ENCODE results near the gene LCN15. TPM values are rescaled to one million over a fixed set of nuclear protein-coding genes. Genes with fewer than 3 reads are reported as not detected.

LCN15 gene
- polyA plus RNA-seq, 1 experiment, result not detected

DNA sequence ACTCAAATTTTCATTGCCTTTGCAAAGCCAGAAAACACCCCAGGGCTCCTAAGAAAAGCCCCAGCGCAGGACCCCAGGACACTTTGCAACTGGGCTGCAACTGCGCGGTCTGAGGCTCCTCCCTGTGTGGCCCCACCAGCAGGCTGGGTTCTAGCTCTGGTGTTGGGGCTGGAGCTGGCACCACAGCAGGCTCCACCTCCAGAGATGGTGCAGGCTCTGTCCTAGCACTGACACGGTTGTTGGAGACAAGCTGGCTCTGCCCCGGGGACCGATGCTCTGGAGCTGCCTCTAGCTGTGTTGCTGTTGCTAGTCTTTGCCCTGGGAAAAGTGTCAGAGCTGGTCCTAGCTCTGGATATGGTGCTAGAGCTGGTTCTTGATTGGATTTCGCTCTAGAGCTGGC lies 35.2 kb downstream of the LCN15 start:
- Histone ChIP-seq H3K27me3 (ENCODE audit: control insufficient read depth, insufficient read depth, low read length) (no peaks in the 10 kb centered on the region), H3K36me3 (ENCODE audit: control insufficient read depth, insufficient read depth, low read length) (peaks cover 19% of the 10 kb centered on the region), H3K4me3 (ENCODE audit: low read depth, low read length) (peak overlapping the region; percentile 97)
- ChIA-PET POLR2A (interaction anchor here (0.6 kb wide), 1 partner anchor 19 kb away, joined by 3 read pairs; no protein-coding TSS in a partner anchor), CTCF (interaction anchor here (0.6 to 2.1 kb wide), 11 partner anchors 9 to 335 kb away, joined by 3 to 10 read pairs (median 5); no protein-coding TSS in a partner anchor)
- TF ChIP-seq, protein P1, sequence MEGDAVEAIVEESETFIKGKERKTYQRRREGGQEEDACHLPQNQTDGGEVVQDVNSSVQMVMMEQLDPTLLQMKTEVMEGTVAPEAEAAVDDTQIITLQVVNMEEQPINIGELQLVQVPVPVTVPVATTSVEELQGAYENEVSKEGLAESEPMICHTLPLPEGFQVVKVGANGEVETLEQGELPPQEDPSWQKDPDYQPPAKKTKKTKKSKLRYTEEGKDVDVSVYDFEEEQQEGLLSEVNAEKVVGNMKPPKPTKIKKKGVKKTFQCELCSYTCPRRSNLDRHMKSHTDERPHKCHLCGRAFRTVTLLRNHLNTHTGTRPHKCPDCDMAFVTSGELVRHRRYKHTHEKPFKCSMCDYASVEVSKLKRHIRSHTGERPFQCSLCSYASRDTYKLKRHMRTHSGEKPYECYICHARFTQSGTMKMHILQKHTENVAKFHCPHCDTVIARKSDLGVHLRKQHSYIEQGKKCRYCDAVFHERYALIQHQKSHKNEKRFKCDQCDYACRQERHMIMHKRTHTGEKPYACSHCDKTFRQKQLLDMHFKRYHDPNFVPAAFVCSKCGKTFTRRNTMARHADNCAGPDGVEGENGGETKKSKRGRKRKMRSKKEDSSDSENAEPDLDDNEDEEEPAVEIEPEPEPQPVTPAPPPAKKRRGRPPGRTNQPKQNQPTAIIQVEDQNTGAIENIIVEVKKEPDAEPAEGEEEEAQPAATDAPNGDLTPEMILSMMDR (IDR thresholded peaks at IDR 0.05; ENCODE audit: insufficient read depth, low read depth, low read length), result no peak
- DNase-seq (ENCODE audit: low read depth), result no peak

GRCh38 chr9:136728548-136729123 lies 35.7 kb downstream of the LCN15 start:
- Histone ChIP-seq H3K4me3 (ENCODE audit: low read depth, low read length) (peak overlapping the region; percentile 97), H3K27me3 (ENCODE audit: control insufficient read depth, insufficient read depth, low read length) (no peaks in the 10 kb centered on the region), H3K36me3 (ENCODE audit: control insufficient read depth, insufficient read depth, low read length) (peaks cover 22% of the 10 kb centered on the region)
- POLR2A ChIA-PET, result interaction anchor here (0.6 kb wide), 3 partner anchors 10 to 84 kb away, joined by 3 to 4 read pairs (median 4); no protein-coding TSS in a partner anchor
- TF ChIP-seq, protein P1 (IDR thresholded peaks at IDR 0.05; ENCODE audit: insufficient read depth, low read depth, low read length), result no peak
- no peak for DNase-seq (ENCODE audit: low read depth)
- CTCF ChIA-PET, result interaction anchor here (0.6 to 2.1 kb wide), 12 partner anchors 10 to 335 kb away, joined by 3 to 10 read pairs (median 5); no protein-coding TSS in a partner anchor

GRCh38 chr9:136728080-136728547 lies 36.2 kb downstream of the LCN15 start:
- peak; percentile 18 for DNase-seq (ENCODE audit: low read depth)
- Histone ChIP-seq H3K4me3 (ENCODE audit: low read depth, low read length) (peak overlapping the region; percentile 97), H3K36me3 (ENCODE audit: control insufficient read depth, insufficient read depth, low read length) (peaks cover 28% of the 10 kb centered on the region), H3K27me3 (ENCODE audit: control insufficient read depth, insufficient read depth, low read length) (no peaks in the 10 kb centered on the region)
- CTCF ChIA-PET, result interaction anchor here (0.5 to 2.1 kb wide), 12 partner anchors 13 to 336 kb away, joined by 3 to 10 read pairs (median 4); no protein-coding TSS in a partner anchor
- POLR2A ChIA-PET, result interaction anchor here (0.6 kb wide), 3 partner anchors 9 to 85 kb away, joined by 3 to 4 read pairs (median 4); no protein-coding TSS in a partner anchor
- TF ChIP-seq, protein P1 (IDR thresholded peaks at IDR 0.05; ENCODE audit: insufficient read depth, low read depth, low read length), result peak; percentile 72

DNA sequence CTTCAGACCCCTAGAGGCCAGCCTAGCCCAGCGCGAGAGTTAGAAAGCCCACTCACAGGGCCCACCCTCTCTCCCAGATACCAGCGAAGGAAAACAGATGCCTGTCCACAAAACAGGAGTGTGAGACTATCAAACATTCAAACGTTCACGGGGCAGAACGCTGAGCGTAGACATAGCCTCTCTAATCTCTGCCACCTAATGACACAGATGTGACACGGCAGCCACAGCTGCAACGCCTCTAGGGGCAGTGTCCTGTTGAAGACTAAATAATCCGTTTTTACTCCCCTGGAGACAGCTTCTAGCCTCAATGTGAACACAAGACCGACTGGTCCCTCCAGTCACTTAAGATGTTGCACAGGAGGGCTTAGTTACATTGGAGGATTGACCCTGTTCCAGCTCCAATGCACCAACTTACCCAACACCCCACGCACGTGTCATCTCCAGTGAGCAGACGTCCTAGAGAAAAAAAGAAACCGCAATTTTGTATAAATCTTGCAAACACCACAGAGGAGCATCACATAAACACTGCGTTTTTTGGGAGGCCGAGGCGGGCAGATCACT lies 37.6 kb downstream of the LCN15 start:
- no peak for DNase-seq (ENCODE audit: low read depth)

More for the DNA sequence above, 37.6 kb downstream of the LCN15 start:
- TF ChIP-seq, protein P1 (IDR thresholded peaks at IDR 0.05; ENCODE audit: insufficient read depth, low read depth, low read length), result peak; percentile 54
- H3K27me3 ChIP-seq (ENCODE audit: control insufficient read depth, insufficient read depth, low read length), result no peaks in the 10 kb centered on the region
- H3K36me3 ChIP-seq (ENCODE audit: control insufficient read depth, insufficient read depth, low read length), result peaks cover 37% of the 10 kb centered on the region
- POLR2A ChIA-PET, result interaction anchor here (0.6 kb wide), 1 partner anchor 28 kb away, joined by 8 read pairs; no protein-coding TSS in a partner anchor
- peak overlapping the region; percentile 97 for H3K4me3 ChIP-seq (ENCODE audit: low read depth, low read length)
- CTCF ChIA-PET, result interaction anchor here (1.6 kb wide), 1 partner anchor 101 kb away, joined by 5 read pairs; no protein-coding TSS in a partner anchor

Data from BJ (cell line).